Measurements from ENCODE around the gene POLE3.

- TF ChIP-seq EZH2 (IDR thresholded peaks at IDR 0.05; ENCODE audit: insufficient read depth, poor library complexity, severe bottlenecking) (no peak), EZH2phosphoT487 (IDR thresholded peaks at IDR 0.05; ENCODE audit: insufficient read depth, low read depth) (no peak)
These were observed 42.0 kb downstream of the POLE3 start for GRCh38 chr9:113368348-113368981.
